NB4 (cell line): ENCODE data around the gene HOXC13.

Source experiments
- DNase-seq: peaks from one replicate; pipeline ENCODE4 v3.0.0; 2010; ENCODE audit warnings: low read depth
- H3K4me3 ChIP-seq: one replicate; pipeline ENCODE4 v1.5.1; 2011; ENCODE audit warnings: mild to moderate bottlenecking, low read depth, low read length, moderate library complexity
- MYC ChIP-seq: IDR thresholded peaks from 2 replicates; pipeline ENCODE4 v1.6.1; 2011; ENCODE audit warnings: low read depth, low read length
- POLR2A ChIP-seq: IDR thresholded peaks from 2 replicates; pipeline ENCODE4 v1.6.1; 2011; ENCODE audit warnings: mild to moderate bottlenecking; ENCODE audit not compliant: insufficient read length; ENCODE audit errors: extremely low read depth
- TF ChIP-seq, protein P1 (sequence below): IDR thresholded peaks from 2 replicates; pipeline ENCODE4 v1.6.1; 2011; ENCODE audit warnings: low read depth, low read length
- TF ChIP-seq, protein P2 (sequence below): IDR thresholded peaks from one replicate; pipeline ENCODE4 v1.5.1; 2012; ENCODE audit warnings: low read depth, low read length

Gene HOXC13

DNA sequence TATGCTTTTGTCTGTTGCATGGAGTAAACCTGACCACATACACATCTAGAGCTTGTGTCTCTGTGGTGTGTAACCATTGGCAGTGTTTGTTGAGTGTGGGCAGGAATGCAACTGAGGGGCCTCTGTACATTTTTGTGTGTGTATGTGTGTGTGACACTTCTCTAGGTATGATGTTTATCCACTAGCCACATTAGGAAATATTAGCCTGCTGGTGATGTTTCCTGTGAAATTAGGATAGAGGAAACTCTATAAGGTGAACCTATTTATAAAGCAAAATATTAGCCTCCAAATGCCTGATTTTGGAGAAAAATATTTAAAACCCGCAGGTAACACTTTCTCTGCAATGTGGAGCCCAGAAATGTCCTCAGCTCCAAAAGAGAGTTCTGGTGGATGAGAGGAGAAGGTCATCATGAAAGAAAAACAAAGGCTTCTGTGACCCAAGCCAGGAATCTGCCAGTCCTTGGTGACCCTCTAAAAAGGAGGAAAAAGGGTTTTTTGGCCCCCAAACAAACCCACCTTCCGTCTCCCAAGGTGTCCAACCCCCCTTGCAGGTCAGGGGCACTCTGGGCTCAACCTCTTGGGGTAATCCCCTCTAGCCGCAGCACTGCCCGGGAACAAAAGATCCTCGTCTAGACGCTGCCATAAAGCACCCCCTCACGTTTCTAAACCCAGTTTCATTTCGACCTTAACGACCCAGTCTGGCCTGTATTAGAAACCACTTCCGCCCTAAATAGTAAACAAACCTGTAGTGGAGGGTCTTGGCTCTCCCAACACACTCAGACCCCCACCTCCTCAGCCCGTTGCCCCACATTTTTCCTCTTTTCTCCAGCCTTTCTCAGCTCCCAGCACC, 39.2 kb downstream of the HOXC13 start:
- no peak for DNase-seq
- no peak overlapping the region for H3K4me3 ChIP-seq
- TF ChIP-seq, protein P1, sequence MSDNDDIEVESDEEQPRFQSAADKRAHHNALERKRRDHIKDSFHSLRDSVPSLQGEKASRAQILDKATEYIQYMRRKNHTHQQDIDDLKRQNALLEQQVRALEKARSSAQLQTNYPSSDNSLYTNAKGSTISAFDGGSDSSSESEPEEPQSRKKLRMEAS, result no peak
- TF ChIP-seq MYC (no peak), POLR2A (no peak)
- TF ChIP-seq, protein P2, sequence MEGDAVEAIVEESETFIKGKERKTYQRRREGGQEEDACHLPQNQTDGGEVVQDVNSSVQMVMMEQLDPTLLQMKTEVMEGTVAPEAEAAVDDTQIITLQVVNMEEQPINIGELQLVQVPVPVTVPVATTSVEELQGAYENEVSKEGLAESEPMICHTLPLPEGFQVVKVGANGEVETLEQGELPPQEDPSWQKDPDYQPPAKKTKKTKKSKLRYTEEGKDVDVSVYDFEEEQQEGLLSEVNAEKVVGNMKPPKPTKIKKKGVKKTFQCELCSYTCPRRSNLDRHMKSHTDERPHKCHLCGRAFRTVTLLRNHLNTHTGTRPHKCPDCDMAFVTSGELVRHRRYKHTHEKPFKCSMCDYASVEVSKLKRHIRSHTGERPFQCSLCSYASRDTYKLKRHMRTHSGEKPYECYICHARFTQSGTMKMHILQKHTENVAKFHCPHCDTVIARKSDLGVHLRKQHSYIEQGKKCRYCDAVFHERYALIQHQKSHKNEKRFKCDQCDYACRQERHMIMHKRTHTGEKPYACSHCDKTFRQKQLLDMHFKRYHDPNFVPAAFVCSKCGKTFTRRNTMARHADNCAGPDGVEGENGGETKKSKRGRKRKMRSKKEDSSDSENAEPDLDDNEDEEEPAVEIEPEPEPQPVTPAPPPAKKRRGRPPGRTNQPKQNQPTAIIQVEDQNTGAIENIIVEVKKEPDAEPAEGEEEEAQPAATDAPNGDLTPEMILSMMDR, result no peak

DNA sequence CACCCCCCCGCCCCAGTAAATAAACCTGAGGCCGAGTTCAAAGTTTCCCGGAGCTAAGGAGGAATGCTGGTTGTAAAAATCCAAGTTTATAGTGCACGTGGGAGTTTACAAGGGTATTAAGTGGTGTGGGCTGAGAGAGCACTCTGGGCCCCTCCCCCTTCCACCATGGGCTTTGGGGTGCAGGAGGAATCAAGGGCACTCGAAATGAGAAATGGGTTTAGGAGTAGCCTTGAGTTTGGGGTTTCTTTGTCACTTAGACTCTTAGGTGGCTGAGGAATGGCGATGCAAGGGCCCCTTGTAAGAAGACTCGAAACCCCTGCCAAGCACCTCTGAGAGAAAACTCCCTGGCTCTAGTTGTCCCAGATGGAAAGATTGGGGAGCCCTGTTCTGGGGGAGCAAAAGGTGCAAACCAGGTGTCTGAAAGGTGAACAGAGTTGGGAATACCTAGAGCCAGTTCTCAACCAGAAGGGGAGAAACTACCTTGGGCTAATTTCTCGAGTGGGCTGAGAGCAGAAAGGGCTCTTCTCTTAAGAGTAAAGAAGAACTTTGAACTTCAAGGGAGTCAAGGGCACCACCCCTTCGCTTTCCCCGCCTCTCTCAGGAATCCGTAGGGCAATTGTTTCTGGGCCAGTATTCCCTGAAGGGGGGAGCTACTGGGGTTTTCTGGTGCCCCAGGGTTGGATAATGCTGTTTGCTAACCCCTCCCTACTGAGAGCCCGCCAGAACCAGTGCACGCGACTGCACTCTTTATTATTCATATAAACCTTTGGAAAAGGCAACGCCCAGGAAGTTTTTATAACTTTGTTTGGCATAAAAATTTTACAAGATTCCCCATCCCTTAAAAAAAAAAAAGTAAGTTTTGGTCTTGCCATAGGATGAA, 40.1 kb downstream of the HOXC13 start:
- DNase-seq, result no peak
- TF ChIP-seq MYC (no peak), POLR2A (no peak)
- TF ChIP-seq, protein P2, result no peak
- TF ChIP-seq, protein P1, result no peak
- no peak overlapping the region for H3K4me3 ChIP-seq

DNA sequence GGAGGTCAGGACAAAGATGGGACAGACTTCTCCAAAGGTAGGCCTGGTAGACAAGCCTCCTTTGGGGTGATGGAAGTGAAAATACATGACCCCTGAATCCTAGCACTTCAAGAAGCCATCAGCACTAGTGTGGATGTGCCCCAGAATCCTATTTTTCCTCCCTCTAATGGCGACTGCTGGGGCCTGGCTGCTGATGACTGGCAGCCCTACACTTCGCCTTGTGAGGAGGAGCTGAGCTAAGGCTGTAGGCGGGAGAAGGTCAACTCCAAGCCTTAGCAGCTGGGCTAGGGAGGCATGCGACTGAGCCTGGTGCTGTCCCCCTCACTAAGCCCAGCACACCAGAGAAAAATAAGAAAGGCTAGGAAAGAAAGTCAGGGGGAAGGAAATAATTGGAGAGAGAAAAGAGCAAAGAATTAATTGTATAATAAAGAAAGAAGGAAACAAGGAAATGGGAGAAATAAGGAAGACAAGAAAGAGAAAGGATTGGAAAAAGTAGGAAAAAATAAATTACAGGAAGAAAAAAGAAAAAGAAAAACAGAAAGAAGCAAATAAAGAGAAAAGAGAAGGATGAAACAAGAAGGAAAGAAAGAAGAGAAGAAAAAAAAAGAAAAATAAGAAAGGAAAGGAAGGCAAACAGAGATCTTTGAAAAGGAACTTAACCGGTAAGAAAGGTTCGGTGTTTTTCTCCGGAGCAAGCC, 41.6 kb downstream of the HOXC13 start:
- no peak for DNase-seq
- H3K4me3 ChIP-seq, result no peak overlapping the region
- TF ChIP-seq POLR2A (no peak), MYC (no peak)
- TF ChIP-seq, protein P1, result no peak
- TF ChIP-seq, protein P2, result no peak

DNA sequence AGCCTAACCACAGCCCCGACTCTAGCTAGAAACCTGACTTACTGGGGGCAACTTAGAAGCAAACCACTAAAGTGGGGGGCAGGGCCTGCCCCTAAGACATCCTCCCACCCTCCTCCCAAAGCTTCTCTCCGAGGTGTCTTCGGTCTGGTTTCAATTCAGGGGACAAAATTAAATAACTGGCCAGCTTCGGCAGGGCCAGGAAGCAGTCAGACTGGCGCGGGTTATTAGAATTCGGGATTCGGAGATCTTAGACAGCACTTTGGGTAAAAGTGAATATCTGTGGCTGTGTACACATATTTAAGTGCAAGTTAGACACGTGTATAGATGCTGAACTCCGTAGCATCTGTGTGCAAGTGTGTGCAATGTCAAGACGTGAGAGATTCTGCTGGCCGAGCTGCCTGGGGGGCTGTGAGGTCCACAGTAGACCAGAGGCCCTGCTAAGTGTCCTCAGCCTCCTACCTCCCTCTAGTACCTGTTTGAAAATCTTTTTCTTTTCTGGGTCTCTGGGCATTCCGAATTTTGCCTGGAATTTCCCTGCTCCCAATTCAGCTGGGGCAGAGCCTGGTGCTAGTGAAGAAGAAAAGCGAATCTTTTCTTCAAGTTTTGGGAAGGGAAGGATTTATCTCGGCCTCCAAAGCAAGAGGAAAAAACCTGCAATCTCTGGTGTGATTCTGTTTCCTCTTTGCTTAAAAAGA, 42.3 kb downstream of the HOXC13 start:
- H3K4me3 ChIP-seq, result no peak overlapping the region
- TF ChIP-seq, protein P1, result no peak
- no peak for TF ChIP-seq MYC
- TF ChIP-seq POLR2A, result no peak
- TF ChIP-seq, protein P2, result no peak
- DNase-seq, result no peak
